ENCODE results near the gene CD300E.
"Not testable (repeated sequence)": the region's sequence is repeated elsewhere in the genome, so short reads cannot be mapped to it uniquely, and the experiment has no call there.

Gene CD300E

GRCh38 chr17:74623693-74624093 lies at the start of gene CD300E:
Gene CD300E, minus strand, starts transcription at chr17:74623738. Its CDS starts 117 bp downstream, at chr17:74623621.
- no peak for DNase-seq

- DNase-seq: peak; percentile 74 to 82
Observed at GRCh38 chr17:74671031-74671771, 47.7 kb upstream of the CD300E start.

- DNase-seq: no peak
Observed at GRCh38 chr17:74670329-74670728, 46.8 kb upstream of the CD300E start.

GRCh38 chr17:74663561-74663960 lies 40.0 kb upstream of the CD300E start:
- no peak for DNase-seq

- no peak for DNase-seq
Observed at GRCh38 chr17:74659889-74660288, 36.4 kb upstream of the CD300E start.

- DNase-seq: no peak
Observed at GRCh38 chr17:74658620-74659019, 35.1 kb upstream of the CD300E start.

GRCh38 chr17:74654742-74655141 lies 31.2 kb upstream of the CD300E start:
- DNase-seq: no peak

GRCh38 chr17:74652020-74652419 lies 28.5 kb upstream of the CD300E start:
- DNase-seq: no peak

GRCh38 chr17:74649909-74650308 lies 26.4 kb upstream of the CD300E start:
- DNase-seq: no peak

- DNase-seq: no peak
Observed at GRCh38 chr17:74647871-74648672, 24.5 kb upstream of the CD300E start.

- no peak for DNase-seq
Observed at GRCh38 chr17:74646231-74646630, 22.7 kb upstream of the CD300E start.

GRCh38 chr17:74645010-74645409 lies 21.5 kb upstream of the CD300E start:
- DNase-seq: no peak

- DNase-seq: no peak
Observed at GRCh38 chr17:74644419-74644818, 20.9 kb upstream of the CD300E start.

- DNase-seq: no peak
Observed at GRCh38 chr17:74643826-74644225, 20.3 kb upstream of the CD300E start.

- DNase-seq: no peak
Observed at GRCh38 chr17:74642995-74643394, 19.5 kb upstream of the CD300E start.

GRCh38 chr17:74642556-74642955 lies 19.0 kb upstream of the CD300E start:
- no peak for DNase-seq

GRCh38 chr17:74641958-74642298 lies 18.4 kb upstream of the CD300E start:
- no peak for DNase-seq

- DNase-seq: no peak
Observed at GRCh38 chr17:74641224-74641957, 17.9 kb upstream of the CD300E start.

GRCh38 chr17:74639704-74640151 lies 16.2 kb upstream of the CD300E start:
- peak in 1 of 2 donors; percentile 6 for DNase-seq

- DNase-seq: no peak
Observed at GRCh38 chr17:74637926-74638325, 14.4 kb upstream of the CD300E start.

- DNase-seq: no peak
Observed at GRCh38 chr17:74637265-74637664, 13.7 kb upstream of the CD300E start.

- not testable (repeated sequence) for DNase-seq
Observed at GRCh38 chr17:74636541-74637085, 13.1 kb upstream of the CD300E start.

- no peak for DNase-seq
Observed at GRCh38 chr17:74635418-74635817, 11.9 kb upstream of the CD300E start.
